OCI-LY7 (cell line): ENCODE data around the gene CFAP97D2. TPM values are rescaled to one million over a fixed set of nuclear protein-coding genes. Genes with fewer than 3 reads are reported as not detected.

Source experiments
- BruUV-seq: library from RNA; stranded (reverse); fragments of 400-500 nt; replicated peaks from 2 replicates; lab custom pipeline; 2021; lab: Mats Ljungman, UMichigan
- CTCF ChIA-PET: fragments of 300-600 bp; sonication (Branson Sonifier 250); formaldehyde crosslinking; loops from one replicate; lab custom pipeline; 2022; ENCODE audit warnings: antibody characterized with exemption; ENCODE audit not compliant: unreplicated experiment; lab: Charles Lee
- POLR2A ChIA-PET: fragments of 300-600 bp; sonication (Branson Sonifier 250); formaldehyde crosslinking; loops from one replicate; lab custom pipeline; 2022; ENCODE audit warnings: antibody characterized with exemption; lab: Charles Lee
- DNase-seq: peaks from one replicate; pipeline ENCODE4 v3.0.0-alpha.2; 2015; ENCODE audit warnings: low spot score
- H2AFZ ChIP-seq: fragments of 200-600 bp; sonication (generic), shearing (Covaris generic); 2 replicates; pipeline ENCODE4 v1.6.1; 2014; ENCODE audit warnings: mild to moderate bottlenecking, antibody characterized with exemption, low read length, moderate library complexity
- H3K27ac ChIP-seq: fragments of 200-600 bp; sonication (generic); 2 replicates; pipeline ENCODE4 v1.5.1; 2014; ENCODE audit warnings: mixed run types, low read depth, mild to moderate bottlenecking, moderate library complexity, low read length, inconsistent platforms; ENCODE audit not compliant: poor library complexity, severe bottlenecking
- H3K36me3 ChIP-seq: fragments of 200-600 bp; sonication (generic); 2 replicates; pipeline ENCODE4 v1.6.1; 2014; ENCODE audit warnings: mild to moderate bottlenecking, antibody characterized with exemption, low read length, moderate library complexity, mixed read lengths; ENCODE audit not compliant: insufficient read depth
- H3K4me1 ChIP-seq: fragments of 200-600 bp; sonication (generic); 2 replicates; pipeline ENCODE4 v1.5.1; 2014; ENCODE audit warnings: mild to moderate bottlenecking, low read length; ENCODE audit not compliant: insufficient read depth, poor library complexity, severe bottlenecking
- H3K4me2 ChIP-seq: fragments of 200-600 bp; sonication (generic); 2 replicates; pipeline ENCODE4 v1.6.1; 2014; ENCODE audit warnings: mild to moderate bottlenecking, low read length
- H3K4me3 ChIP-seq: fragments of 200-600 bp; sonication (generic); 2 replicates; pipeline ENCODE4 v1.5.1; 2014; ENCODE audit warnings: mild to moderate bottlenecking, low read depth, low read length; ENCODE audit not compliant: poor library complexity, severe bottlenecking
- H3K79me2 ChIP-seq: fragments of 200-600 bp; sonication (generic); 2 replicates; pipeline ENCODE4 v1.6.1; 2016; ENCODE audit warnings: low read depth, mild to moderate bottlenecking, low read length, moderate library complexity, mixed read lengths; ENCODE audit not compliant: insufficient read depth
- H3K9me2 ChIP-seq: fragments of 200-600 bp; sonication (generic); 2 replicates; pipeline ENCODE4 v1.6.1; 2016; ENCODE audit warnings: mild to moderate bottlenecking, low read length, mixed read lengths; ENCODE audit not compliant: insufficient read depth
- H3K9me3 ChIP-seq: fragments of 200-600 bp; sonication (generic); 2 replicates; pipeline ENCODE4 v1.6.1; 2014; ENCODE audit warnings: mild to moderate bottlenecking, mixed run types, low read length, mixed read lengths
- H4K20me1 ChIP-seq: fragments of 200-600 bp; sonication (generic); 2 replicates; pipeline ENCODE4 v1.6.1; 2014; ENCODE audit warnings: mild to moderate bottlenecking, antibody characterized with exemption, low read length, moderate library complexity, mixed read lengths; ENCODE audit not compliant: insufficient read depth
- EZH2phosphoT487 ChIP-seq: fragments of 200-600 bp; sonication (generic); IDR thresholded peaks from 2 replicates; pipeline ENCODE4 v1.6.1; 2018; ENCODE audit warnings: low read depth, borderline replicate concordance, mild to moderate bottlenecking, mixed run types, antibody characterized with exemption, low read length, moderate library complexity, mixed read lengths
- intact Hi-C: fragments of 100-400 bp; cut with micrococcal nuclease; formaldehyde crosslinking; loops from one replicate; pipeline ENCODE4 v1.10.0; 2022; ENCODE audit not compliant: unreplicated experiment
- total RNA-seq, 2 experiments: library from RNA; depleted of rRNA in 1 of 2; stranded (reverse); fragments of >200 nt in 1 of 2; shearing (Covaris generic) in 1 of 2; gene quantifications; 2 replicates each; pipeline ENCODE4 v1.2.3, GENCODE V29; 2014 to 2022
- TF ChIP-seq, protein P1 (sequence below): fragments of 200-600 bp; sonication (generic); conservative IDR thresholded peaks from 2 replicates; pipeline ENCODE4 v1.5.1; 2014; ENCODE audit warnings: mild to moderate bottlenecking, antibody characterized with exemption, low read length, moderate library complexity, mixed read lengths

The CFAP97D2 gene
- total RNA-seq, 2 experiments from 2014 or later, result not detected

DNA sequence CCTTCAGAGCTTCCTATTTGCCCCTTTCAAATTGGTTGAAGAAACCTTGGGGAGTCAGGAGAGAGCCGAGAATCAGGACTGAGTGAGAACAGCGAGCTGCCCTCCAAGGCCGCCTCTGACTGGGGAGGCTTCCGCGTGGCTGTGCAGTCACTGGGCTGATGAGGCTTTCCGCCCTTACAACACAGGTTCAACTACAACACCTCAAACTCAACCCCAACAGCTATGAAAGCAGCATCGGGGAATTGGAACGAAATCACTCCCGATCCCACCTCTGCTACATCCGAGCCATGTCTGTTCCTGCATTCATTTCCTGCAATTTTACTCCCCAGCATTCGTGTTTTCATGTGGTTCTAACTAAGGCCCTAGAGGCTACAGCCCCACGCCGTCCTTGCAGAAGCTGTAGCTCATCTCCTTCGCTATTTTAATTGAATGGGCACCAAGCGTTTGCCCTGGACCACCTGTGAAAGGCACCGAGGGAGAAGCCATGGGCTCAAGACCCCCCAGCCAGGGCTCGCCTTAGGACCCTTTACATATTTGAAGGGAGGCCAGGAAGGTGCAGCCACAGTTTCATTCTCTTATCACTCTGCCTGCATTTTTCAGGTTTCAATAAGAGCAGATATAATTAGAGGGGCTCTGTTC lies 34.3 kb upstream of the CFAP97D2 start:
- no peak overlapping the region for H3K27ac ChIP-seq
- H3K9me3 ChIP-seq, result no peaks in the 10 kb centered on the region
- no peak overlapping the region for H3K4me3 ChIP-seq
- no peaks in the 10 kb centered on the region for H3K9me2 ChIP-seq
- peak overlapping the region; percentile 12; the same call in 1 of the 2 replicates for H3K4me2 ChIP-seq
- intact Hi-C loops, result no loop called here
- no peaks in the 10 kb centered on the region for H3K79me2 ChIP-seq
- no peak for DNase-seq
- ChIA-PET CTCF (no interaction called here), POLR2A (no interaction called here)
- TF ChIP-seq EZH2phosphoT487, result no peak
- TF ChIP-seq, protein P1, sequence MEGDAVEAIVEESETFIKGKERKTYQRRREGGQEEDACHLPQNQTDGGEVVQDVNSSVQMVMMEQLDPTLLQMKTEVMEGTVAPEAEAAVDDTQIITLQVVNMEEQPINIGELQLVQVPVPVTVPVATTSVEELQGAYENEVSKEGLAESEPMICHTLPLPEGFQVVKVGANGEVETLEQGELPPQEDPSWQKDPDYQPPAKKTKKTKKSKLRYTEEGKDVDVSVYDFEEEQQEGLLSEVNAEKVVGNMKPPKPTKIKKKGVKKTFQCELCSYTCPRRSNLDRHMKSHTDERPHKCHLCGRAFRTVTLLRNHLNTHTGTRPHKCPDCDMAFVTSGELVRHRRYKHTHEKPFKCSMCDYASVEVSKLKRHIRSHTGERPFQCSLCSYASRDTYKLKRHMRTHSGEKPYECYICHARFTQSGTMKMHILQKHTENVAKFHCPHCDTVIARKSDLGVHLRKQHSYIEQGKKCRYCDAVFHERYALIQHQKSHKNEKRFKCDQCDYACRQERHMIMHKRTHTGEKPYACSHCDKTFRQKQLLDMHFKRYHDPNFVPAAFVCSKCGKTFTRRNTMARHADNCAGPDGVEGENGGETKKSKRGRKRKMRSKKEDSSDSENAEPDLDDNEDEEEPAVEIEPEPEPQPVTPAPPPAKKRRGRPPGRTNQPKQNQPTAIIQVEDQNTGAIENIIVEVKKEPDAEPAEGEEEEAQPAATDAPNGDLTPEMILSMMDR, result no peak
- H3K36me3 ChIP-seq, result no peaks in the 10 kb centered on the region
- peaks cover 35% of the 10 kb centered on the region for H3K4me1 ChIP-seq
- H2AFZ ChIP-seq, result no peak overlapping the region
- no TSS peak for BruUV-seq
- no peaks in the 10 kb centered on the region for H4K20me1 ChIP-seq

- peak; percentile 46 for DNase-seq
- Histone ChIP-seq H2AFZ (no peak overlapping the region), H3K4me1 (peaks cover 35% of the 10 kb centered on the region), H3K9me2 (no peaks in the 10 kb centered on the region), H3K9me3 (no peaks in the 10 kb centered on the region), H3K4me3 (no peak overlapping the region), H4K20me1 (no peaks in the 10 kb centered on the region), H3K4me2 (peak overlapping the region; percentile 12; the same call in 1 of the 2 replicates), H3K36me3 (no peaks in the 10 kb centered on the region), H3K79me2 (no peaks in the 10 kb centered on the region), H3K27ac (no peak overlapping the region)
- intact Hi-C loops, result no loop called here
- BruUV-seq, result no TSS peak
- ChIA-PET POLR2A (no interaction called here), CTCF (no interaction called here)
- TF ChIP-seq, protein P1, result no peak
- no peak for TF ChIP-seq EZH2phosphoT487
Observed at GRCh38 chr13:114145256-114145655, 33.8 kb upstream of the CFAP97D2 start.

GRCh38 chr13:114145722-114146121 lies 33.3 kb upstream of the CFAP97D2 start:
- POLR2A ChIA-PET, result no interaction called here
- TF ChIP-seq, protein P1, result no peak
- no peak for TF ChIP-seq EZH2phosphoT487

More at GRCh38 chr13:114145722-114146121, 33.3 kb upstream of the CFAP97D2 start:
- intact Hi-C loops, result no loop called here
- Histone ChIP-seq H3K79me2 (no peaks in the 10 kb centered on the region), H3K4me2 (no peak overlapping the region), H3K4me1 (peaks cover 35% of the 10 kb centered on the region), H4K20me1 (no peaks in the 10 kb centered on the region), H2AFZ (no peak overlapping the region), H3K9me3 (no peaks in the 10 kb centered on the region), H3K9me2 (no peaks in the 10 kb centered on the region), H3K27ac (no peak overlapping the region), H3K36me3 (no peaks in the 10 kb centered on the region), H3K4me3 (no peak overlapping the region)
- CTCF ChIA-PET, result no interaction called here
- no peak for DNase-seq
- BruUV-seq, result no TSS peak
